Activated T-helper 9 cell treated with anti-CD3 and anti-CD28 coated beads, Interleukin-2, amount 50 U/mL, for 16 hours (primary cell): ENCODE data around the gene APBA2.

ENCODE experiments used
- DNase-seq: peaks from one replicate; pipeline ENCODE4 v3.0.0-alpha.2; 2020; ENCODE audit warnings: low read depth

APBA2 gene

DNA sequence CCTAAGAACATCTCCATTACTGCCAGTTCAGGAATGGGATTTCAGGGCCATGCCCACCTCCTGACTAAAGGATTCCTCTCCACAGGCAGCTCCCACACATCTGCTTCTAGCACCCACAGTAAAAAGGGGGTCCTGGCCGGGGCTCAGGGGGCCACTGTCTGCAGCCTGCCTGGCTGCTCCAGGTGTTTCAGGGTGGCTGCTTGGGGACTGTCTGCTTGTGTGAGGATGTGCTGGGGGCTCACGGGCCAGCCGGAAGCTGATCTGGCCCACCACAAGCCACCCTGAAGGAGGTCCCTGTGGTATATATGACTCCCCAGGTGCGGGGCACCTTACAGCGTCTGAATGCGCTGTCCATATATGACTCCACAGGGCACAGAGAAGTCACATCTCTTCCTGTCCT, 248.5 kb downstream of the APBA2 start:
- DNase-seq = no peak

DNA sequence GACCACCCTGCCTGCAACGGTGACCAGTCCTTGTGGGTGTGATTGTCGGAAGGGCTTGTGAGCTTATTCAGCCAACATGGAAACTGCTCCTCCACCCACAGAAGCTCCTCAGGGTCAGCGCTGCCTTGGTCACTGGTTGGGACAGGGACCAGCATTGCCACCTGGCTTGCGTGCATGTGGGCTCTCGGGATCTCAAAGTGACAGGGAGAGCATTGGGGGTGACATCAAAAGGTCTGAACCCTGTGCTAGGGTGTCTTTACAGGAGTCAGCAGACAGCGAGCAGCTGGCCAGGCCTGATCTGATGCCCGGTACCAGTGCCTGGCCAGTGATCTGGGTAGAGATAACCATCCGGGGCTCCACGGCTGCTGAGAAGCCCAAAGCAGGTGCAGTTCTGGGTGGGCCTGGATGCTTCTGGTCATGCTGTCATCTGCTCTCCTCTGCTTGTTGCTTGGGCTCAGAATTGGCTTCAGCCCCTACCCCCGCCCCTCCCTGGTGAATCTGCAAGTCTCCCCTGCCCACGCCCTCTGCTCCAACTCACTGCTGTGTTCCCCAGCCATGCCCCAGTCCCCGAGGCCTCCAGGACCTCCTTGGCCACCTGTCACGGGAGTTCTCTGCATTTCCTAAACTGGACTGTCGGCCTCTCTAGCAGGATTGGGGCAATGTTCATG, 249.0 kb downstream of the APBA2 start:
- DNase-seq = no peak

- no peak for DNase-seq
These were observed 249.5 kb downstream of the APBA2 start for GRCh38 chr15:29135309-29135657.

- DNase-seq = no peak
These were observed 250.2 kb downstream of the APBA2 start for GRCh38 chr15:29135702-29136646.

- no peak for DNase-seq
These were observed 252.5 kb downstream of the APBA2 start for GRCh38 chr15:29138260-29138659.

DNA sequence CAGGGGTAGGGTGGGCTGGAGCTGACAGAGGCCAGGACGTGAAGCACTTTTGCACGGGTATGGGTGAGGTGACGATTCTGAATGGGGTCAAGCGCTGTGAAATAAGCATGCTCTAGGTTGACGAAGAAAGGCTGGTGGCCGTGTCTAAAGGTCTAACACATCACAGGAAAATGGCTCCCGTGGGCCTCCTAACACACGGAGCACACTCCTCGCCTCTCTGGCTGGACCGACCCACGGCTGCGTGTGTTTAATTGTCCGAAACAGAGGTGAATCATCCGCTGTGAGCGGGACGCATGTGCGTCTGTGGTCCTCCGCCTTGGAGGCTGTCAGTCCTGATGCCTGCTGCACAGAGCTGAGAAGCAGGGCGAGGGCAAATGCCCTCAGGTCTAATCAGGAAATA, 253.3 kb downstream of the APBA2 start:
- no peak for DNase-seq

- peak; percentile 21 for DNase-seq
These were observed 254.0 kb downstream of the APBA2 start for GRCh38 chr15:29139540-29140459.

DNA sequence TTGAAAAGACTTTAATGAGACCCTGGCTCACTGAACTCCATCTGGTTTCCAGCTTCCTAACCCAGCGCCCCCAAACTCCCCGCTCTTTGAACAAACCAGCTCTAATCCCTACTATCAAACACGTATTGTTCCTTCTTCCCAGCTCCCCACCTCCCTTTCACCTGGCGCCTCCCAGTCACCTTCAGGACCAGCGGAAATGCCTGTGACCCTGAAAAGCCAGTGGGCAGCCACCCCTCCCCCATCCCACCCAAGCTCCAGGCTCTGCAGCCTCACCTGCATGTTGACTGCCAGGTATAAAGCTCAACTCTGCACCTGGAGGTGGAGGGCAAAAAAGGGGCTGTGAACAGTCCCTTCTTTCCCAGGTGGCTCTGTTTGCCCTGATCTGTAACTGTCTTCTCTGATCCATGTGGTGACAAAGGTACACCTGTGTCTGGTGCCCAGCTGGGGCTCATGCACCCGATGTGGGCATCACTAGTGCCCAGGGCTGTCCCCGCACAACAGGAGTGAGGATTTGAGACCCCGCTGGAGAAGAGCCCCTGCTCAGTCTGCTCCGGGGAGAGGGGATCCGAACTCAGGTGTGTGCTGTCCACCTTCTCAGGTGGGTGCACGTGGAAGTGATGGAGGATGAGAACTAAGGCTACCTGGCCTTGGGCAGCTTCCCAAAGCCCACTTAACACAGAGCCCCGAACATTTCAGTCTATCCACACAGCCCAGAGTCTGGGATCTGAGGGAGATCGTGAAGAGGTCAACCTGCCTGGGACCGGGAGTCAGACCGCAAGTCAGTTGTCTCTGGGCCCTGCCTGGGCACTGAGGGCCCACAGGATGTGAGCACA, 254.9 kb downstream of the APBA2 start:
- no peak for DNase-seq

DNA sequence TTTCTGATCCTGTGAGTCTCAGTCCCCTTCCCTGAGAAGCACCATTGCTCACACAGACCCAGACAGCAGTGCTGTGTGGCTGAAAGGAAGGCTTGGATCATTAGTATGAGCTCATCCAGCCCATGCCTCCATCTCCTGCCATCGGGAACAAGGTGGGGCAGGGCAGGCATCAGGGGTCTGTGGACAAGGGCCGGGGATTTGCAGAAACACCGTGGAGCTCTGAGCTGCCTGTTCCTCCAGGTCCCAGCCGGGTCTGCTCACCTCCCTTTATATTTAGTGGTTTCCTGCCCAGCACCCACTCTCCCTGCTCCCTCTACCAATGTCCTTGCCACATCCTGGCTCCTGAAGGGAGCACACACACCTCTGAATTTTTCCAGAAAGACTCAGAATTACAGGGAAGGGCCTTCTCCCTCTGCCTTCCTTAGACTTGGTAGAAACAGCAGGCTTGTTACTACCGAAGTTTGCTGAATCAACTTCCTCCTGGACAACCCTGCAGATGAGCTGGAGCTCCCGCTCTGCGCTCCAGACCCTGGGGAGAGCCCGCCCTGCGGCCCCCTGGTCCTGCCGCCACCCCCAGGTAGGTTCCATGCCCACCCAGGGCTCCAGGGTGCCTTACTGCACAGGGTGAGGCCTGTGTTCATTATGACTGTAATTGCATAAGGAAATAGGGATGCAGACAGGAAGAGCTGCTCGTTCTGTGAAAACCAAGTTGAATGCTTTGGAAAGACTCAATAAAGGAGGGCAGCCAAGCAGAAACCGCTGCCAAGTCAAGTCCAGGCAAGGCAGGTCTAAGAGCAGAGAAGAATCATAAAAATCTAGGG, 255.7 kb downstream of the APBA2 start:
- DNase-seq = no peak

DNA sequence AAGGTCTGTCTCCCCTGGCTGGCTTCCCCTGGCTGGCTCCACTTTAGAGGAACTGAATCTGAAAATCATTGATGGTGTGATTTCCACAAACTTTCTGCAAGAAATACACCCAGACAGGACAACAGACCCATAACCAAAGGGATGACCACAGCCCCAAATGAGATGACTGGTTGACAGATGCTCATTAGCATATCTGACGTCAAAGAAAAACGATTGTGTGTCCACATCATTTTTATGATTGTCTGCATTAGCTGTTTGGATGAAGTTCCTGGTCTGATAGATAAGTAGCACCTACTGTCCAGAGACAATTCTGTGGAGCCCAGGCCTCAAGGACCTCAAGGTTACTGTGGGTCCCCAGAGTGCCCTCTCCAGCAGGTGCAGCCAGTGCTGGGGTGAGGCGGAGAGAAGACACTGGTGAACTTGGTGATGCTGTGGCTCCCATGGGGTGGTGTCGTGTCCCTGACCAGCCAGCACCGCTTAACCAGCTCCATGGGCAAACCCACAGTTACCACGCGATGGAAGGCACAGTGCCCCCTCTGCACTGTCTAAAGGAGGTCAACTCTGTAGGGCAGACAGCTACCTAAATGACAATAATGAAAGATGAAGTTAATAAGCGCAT, 256.5 kb downstream of the APBA2 start:
- no peak for DNase-seq

GRCh38 chr15:29143293-29143692, 257.5 kb downstream of the APBA2 start:
- no peak for DNase-seq

- no peak for DNase-seq
These were observed 258.3 kb downstream of the APBA2 start for GRCh38 chr15:29143909-29144635.

- DNase-seq = no peak
These were observed 263.9 kb downstream of the APBA2 start for GRCh38 chr15:29149738-29150075.

DNA sequence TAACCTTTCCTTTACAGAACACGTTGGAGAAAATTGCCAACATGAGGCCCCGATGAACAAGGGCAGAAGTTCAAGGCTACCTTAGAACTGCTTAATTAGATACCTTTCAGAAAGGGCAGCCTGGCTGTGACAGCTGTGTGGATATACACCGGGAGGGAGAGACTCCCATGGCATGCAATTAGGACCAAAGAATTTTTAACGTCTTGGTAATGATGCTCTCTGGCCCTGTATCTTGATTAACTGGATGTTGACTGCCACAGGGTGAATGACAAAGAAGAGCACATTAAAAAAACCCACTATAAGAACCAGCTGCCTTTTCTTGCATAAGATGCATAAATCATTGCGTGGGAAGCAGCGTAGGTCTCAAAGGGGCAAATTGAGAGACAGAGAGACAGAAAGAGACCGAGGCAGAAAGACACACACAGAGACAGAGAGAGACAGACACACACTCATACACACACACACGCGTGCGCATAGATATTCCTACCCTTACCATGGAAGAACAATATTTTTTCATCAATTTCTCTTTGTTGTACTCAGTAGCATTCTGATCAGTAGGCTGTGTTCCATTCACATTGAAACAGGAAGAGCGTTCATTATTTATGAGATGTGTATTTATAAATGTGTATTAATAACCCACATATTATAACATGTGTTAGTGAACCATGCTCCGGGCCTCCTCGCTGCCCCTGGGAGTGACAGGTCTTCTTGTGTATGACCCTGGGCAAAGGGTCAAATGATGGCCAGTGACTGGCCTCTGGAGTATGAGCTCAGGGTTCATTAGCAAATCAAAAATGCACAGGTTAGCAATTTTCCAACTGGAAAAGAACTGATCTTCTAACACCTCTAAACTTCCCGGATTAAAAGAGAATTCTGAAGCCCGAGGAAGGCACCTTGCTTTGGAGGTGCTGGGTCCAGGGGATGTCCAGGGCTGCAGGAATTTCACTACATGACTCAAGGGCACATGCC, 265.0 kb downstream of the APBA2 start:
- no peak for DNase-seq

DNA sequence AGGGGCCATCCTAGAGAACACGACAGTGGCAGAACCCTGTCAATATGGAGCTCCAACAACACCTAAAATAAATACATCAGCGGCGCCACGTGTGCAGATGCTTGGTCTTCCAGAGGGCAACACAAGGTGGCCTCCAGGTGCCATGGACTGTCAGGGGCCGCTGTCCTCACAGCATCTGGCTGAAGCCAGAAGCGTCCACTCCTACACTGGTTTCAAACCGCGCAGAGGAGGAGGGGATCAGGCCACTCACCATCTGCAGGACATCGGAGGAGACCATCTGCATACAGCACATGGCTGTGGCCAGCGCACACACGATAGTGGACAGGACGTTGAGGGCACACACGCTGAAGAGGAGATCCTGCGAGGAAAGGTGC, 265.7 kb downstream of the APBA2 start:
- no peak for DNase-seq

- no peak for DNase-seq
These were observed 270.7 kb downstream of the APBA2 start for GRCh38 chr15:29156521-29156920.

DNA sequence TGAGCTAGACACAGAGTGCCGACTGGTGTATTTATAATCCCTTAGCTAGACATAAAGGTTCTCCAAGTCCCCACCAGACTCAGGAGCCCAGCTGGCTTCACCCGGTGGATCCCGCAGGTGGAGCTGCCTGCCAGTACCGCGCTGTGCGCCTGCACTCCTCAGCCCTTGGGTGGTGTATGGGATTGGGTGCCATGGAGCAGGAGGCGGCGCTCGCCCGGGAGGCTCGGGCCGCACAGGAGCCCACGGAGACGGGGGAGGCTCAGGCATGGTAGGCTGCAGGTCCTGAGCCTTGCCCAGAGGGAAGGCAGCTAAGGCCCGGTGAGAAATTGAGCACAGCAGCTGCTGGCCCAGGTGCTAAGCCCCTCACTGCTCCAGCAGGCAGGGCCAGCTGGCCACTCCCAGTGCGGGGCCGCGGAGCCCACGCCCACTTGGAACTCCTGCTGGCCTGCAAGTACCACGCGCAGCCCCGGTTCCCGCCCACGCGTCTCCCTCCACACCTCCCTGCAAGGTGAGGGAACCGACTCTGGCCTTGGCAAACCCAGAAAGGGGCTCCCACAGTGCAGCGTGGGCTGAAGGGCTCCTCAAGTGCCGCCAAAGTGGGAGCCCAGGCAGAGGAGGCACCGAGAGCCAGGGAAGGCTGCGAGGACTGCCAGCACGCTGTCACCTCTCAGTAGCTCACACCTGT, 274.1 kb downstream of the APBA2 start:
- no peak for DNase-seq

DNA sequence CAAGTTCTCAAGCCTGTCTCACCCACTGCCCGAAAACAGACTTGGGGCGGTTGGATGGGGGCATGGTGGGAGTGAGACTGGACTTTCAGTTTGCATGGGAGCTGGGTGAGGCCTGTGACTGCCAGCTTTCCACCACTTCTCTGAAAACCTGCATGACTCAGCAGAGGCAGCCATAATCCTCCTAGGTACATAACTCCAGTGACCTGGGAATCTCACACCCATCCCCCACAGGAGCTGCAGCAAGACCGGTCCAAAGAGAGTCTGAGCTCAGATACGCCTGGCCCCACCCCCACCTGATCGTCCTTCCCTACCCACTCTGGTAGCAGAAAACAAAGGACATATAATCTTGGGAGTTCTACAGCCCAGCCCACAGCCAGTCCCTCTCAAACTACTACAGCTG, 276.6 kb downstream of the APBA2 start:
- DNase-seq = no peak
